AG04449 (cell line): Measurements from ENCODE around the gene MLST8.

Experiments
- CTCF ChIA-PET: fragments of 350-600 bp; formaldehyde crosslinking; extraction: SDS; loops from one replicate; lab custom pipeline; 2021; ENCODE audit warnings: antibody characterized with exemption; lab: Yijun Ruan, JAX
- POLR2A ChIA-PET: fragments of 400-600, 350-600 bp; formaldehyde crosslinking; extraction: SDS; loops from one replicate; lab custom pipeline; 2020; ENCODE audit warnings: antibody characterized with exemption, inconsistent platforms; lab: Yijun Ruan, JAX
- DNase-seq: peaks from one replicate; pipeline ENCODE4 v3.0.0-alpha.2; 2010; ENCODE audit warnings: low read depth, low spot score
- H3K4me3 ChIP-seq: 2 replicates; pipeline ENCODE4 v1.5.1; 2011; ENCODE audit warnings: low read depth, mild to moderate bottlenecking, control low read depth, low read length
- CTCF ChIP-seq: IDR thresholded peaks from one replicate; pipeline ENCODE4 v1.5.1; 2011; ENCODE audit warnings: mild to moderate bottlenecking, moderate library complexity, low read length, control low read depth, inconsistent platforms; ENCODE audit not compliant: insufficient read depth; ENCODE audit errors: missing control alignments

Gene MLST8

GRCh38 chr16:2184962-2185361 lies 20.3 kb upstream of the MLST8 start:
- POLR2A ChIA-PET, result interaction anchor here (1.2 kb wide), 1 partner anchor 30 kb away, joined by 3 read pairs; the partner anchor contains the start of gene TRAF7
- CTCF ChIA-PET, result interaction anchor here (1.4 kb wide), 1 partner anchor 10 kb away, joined by 3 read pairs; no protein-coding TSS in a partner anchor
- DNase-seq, result no peak
- TF ChIP-seq CTCF, result no peak
- H3K4me3 ChIP-seq, result no peak overlapping the region

GRCh38 chr16:2186064-2186463 lies 19.2 kb upstream of the MLST8 start:
- no peak for TF ChIP-seq CTCF
- no peak overlapping the region for H3K4me3 ChIP-seq
- ChIA-PET POLR2A (interaction anchor here (1.2 kb wide), 1 partner anchor 31 kb away, joined by 3 read pairs; the partner anchor contains the start of gene TRAF7), CTCF (no interaction called here)
- DNase-seq, result no peak

- no peak for TF ChIP-seq CTCF
- DNase-seq, result no peak
- ChIA-PET POLR2A (no interaction called here), CTCF (no interaction called here)
- H3K4me3 ChIP-seq, result no peak overlapping the region
These were observed 18.7 kb upstream of the MLST8 start for GRCh38 chr16:2186505-2186904.

GRCh38 chr16:2187212-2187611 lies 18.0 kb upstream of the MLST8 start:
- CTCF ChIA-PET, result interaction anchor here (0.7 kb wide), 1 partner anchor 47 kb away, joined by 3 read pairs; no protein-coding TSS in a partner anchor
- TF ChIP-seq CTCF, result no peak
- POLR2A ChIA-PET, result no interaction called here
- no peak for DNase-seq
- H3K4me3 ChIP-seq, result no peak overlapping the region

GRCh38 chr16:2188395-2188794 lies 16.9 kb upstream of the MLST8 start:
- ChIA-PET POLR2A (interaction anchor here (0.8 to 1.4 kb wide), 2 partner anchors 17 to 33 kb away, joined by 3 to 4 read pairs; partner anchors contain the start of genes MLST8 and TRAF7), CTCF (no interaction called here)
- TF ChIP-seq CTCF, result no peak
- H3K4me3 ChIP-seq, result no peak overlapping the region
- no peak for DNase-seq

- no peak for DNase-seq
- H3K4me3 ChIP-seq, result no peak overlapping the region
- no peak for TF ChIP-seq CTCF
- ChIA-PET POLR2A (interaction anchor here (1.0 to 1.4 kb wide), 3 partner anchors 34 to 224 kb away, joined by 3 read pairs; partner anchors contain the start of genes RPS2 and TRAF7), CTCF (no interaction called here)
These were observed 15.9 kb upstream of the MLST8 start for GRCh38 chr16:2189252-2189893.
